Astrocyte (in vitro differentiated cells and primary cell): ENCODE measurements around the gene GPC5.

Source experiments
- CTCF ChIP-seq: IDR thresholded peaks from 2 replicates; pipeline ENCODE4 v1.5.1; 2011; ENCODE audit warnings: low read depth, mild to moderate bottlenecking, inconsistent platforms, low read length, moderate library complexity; ENCODE audit not compliant: insufficient read depth
- EZH2 ChIP-seq: IDR thresholded peaks from 2 replicates; pipeline ENCODE4 v1.6.1; 2012; ENCODE audit warnings: mild to moderate bottlenecking, low read length, inconsistent platforms; ENCODE audit not compliant: insufficient read depth

- TF ChIP-seq CTCF, result no peak
- no peak for TF ChIP-seq EZH2
These were observed 343.5 kb downstream of the GPC5 start for GRCh38 chr13:91741925-91742324.
